Left cardiac atrium (tissue), 4 donors: ENCODE results near the gene PCDH9. TPM values are rescaled to one million over a fixed set of nuclear protein-coding genes. Genes with fewer than 3 reads are reported as not detected.

Experiments used
- ATAC-seq, 2 donors: fragments of 200-7000 bp; cut with Tn5 transposase; one replicate each; pipeline ENCODE4 v1.9.1; 2020; ENCODE audit warnings: mild to moderate bottlenecking in 2 of 2, moderate library complexity in 2 of 2
- DNase-seq: peaks from one replicate; pipeline ENCODE4 v3.0.0-alpha.2; 2020
- intact Hi-C, 2 donors: fragments of 100-400 bp; cut with DNase I; formaldehyde crosslinking; loops; one replicate each; pipeline versions ENCODE4 v1.14.1 to v1.15.1; 2022 to 2023
- total RNA-seq, 2 donors: library from RNA; stranded (reverse); fragmentation: NEBNext Ultra II Directional; extraction: Animal tissue kit (Norgen Biotek cat#: 25700); gene quantifications; one replicate each; pipeline ENCODE4 v1.2.1, GENCODE V29; 2021
- donor health status: DM: no; HTN: yes; CAD: no.
- donor health status: DM: no; HTN: yes; CAD: no; lungs with severe emphysema.
- donor health status: DM: yes; HTN: yes; CAD: no.
- donor health status: Dilated cardiomyopathy.

PCDH9 gene
- total RNA-seq, 2 donors from 2014 or later: 17.9 to 19.0 TPM

DNA sequence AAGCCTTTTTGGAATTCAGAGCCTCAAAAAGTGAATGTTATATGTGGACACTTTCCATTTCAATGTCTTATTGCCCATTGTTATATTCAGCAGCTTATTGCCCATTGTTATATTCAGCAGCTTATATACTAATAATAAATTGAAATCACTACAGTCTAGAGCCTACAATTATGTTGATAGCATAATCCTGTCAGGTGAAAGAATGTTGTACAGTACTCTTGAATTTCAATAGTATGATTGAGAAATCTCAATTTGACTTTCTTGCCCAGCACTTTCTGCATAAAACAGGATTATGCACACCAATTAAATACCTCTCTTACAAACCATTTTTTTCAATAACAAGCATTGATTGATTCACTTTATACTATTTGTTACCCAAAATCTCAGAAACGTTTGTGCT lies 260.8 kb downstream of the PCDH9 start:
- DNase-seq (no peak), ATAC-seq (no peak)
- intact Hi-C loops: no loop called here

DNA sequence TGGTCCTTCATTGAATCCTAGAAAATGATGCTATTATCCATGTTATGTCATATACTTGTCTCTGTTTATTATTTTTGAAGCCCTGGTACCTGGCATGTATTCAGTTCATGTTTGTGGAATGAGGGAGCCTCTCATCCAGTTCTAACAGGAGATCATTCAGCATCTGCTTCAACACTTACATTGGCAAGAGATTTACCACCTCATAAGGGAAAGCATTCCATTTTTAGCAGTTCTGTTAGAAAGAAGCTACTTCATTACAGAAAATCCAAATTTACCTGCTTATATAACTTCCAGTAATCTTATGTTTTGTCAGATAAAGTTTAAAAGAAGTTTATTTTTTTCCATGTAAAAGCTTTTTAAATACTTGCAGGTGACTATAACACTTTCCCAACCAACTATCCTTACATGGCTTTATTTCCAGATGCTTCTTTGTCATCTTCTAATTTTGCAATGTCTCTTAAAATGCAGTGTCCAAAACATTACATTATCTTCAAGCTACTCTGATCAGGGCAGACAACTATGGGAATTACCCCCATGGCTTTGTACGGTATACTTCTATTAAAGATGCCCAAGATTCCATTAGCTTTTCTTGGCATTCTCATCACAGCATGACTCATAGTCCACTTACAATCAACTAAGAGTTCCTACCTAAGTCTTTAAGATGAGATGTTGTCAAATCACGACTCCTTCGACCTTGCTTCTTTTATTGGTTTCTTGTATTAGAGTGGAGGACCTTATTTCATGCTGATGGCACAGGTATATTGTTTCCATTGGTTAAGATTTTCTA lies 262.1 kb downstream of the PCDH9 start:
- intact Hi-C loops: no loop called here
- DNase-seq: no peak
- ATAC-seq: no peak

- ATAC-seq (no peak), DNase-seq (no peak)
- intact Hi-C loops: no loop called here
Measured at GRCh38 chr13:66965181-66965580, 265.0 kb downstream of the PCDH9 start.

- intact Hi-C loops: no loop called here
- DNase-seq (no peak), ATAC-seq (no peak)
Measured at GRCh38 chr13:66962953-66963352, 267.2 kb downstream of the PCDH9 start.

GRCh38 chr13:66958611-66959010 lies 271.5 kb downstream of the PCDH9 start:
- no peak for DNase-seq
- intact Hi-C loops: no loop called here
- no peak for ATAC-seq

DNA sequence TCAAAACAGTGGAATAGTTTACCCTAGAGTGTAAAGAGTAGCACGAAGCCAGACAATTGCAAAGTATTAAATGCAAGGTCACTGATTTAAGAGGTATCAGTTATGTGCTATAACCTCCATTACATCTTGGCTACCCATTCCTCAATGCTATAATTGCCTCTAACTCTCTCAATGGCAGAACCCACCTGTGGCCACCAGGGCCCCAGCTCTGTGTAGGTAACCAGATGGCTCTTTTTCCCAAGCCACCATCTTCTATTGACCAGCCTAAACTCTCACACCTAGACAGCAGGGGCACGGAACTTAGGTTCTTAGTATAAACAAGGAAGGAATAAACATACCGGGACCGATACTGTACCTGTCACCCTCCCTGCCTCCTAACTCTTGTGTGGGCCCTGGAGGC lies 277.6 kb downstream of the PCDH9 start:
- ATAC-seq (no peak), DNase-seq (no peak)
- intact Hi-C loops: no loop called here

DNA sequence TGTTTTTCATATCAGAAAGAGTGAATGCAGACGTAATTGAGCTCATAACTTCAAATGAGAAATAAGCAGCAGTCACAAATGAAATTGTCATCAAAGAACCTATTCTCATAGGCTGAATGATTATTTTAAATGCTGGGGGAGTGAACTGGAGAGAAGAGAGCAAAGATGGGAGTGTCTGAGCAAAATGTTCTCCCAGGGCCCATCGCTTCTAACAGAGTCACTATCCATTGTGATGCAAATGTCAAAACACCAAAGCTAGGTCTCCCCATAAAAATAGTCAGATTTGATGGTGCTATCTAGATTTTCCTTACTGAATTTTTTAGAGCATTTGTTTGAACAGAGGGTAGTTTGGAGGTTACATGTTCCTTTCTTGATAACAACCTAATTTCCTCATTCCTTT lies 278.7 kb downstream of the PCDH9 start:
- ATAC-seq (no peak), DNase-seq (no peak)
- intact Hi-C loops: no loop called here

DNA sequence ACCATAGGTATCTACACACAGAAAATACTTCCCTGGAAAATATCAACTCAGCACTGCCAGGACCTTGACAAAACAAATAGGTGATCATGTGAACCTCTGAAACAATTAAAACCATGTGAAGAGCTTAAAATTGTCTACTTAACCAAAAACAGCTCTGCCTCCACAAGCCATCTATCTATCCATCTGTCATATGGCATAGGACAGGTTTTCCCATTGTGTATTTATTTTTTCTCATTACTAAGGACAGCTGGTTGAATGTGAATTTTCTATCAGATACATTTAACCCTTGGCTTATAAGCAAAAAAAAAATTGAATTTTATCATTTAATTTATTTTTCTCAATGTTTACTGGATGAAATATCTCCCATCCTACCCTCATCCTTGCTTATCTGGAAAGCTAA lies 279.5 kb downstream of the PCDH9 start:
- DNase-seq: no peak
- ATAC-seq: no peak
- intact Hi-C loops: no loop called here

DNA sequence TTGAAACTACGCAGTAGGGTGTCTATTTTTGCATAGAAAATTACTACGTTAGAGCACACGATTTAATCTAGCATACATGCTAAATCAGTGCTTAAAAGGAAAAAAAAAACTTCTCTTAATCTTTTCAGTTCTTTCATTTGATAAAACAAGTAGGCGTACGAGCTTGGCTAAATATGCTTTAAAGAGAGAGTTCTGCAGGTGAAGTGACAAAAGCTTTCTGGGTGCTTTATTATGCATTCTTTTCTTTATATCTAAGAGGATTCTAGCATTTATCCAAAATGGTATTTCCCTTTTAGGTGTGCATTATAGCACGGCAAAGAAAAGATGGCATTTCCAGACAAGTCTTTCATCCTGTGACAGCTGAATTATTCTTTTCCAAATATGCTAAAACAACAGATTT lies 281.2 kb downstream of the PCDH9 start:
- no peak for ATAC-seq

GRCh38 chr13:66943530-66943929 lies 286.6 kb downstream of the PCDH9 start:
- DNase-seq: no peak
- intact Hi-C loops: no loop called here
- ATAC-seq: no peak

More for the DNA sequence above, 281.2 kb downstream of the PCDH9 start:
- no peak for DNase-seq
- intact Hi-C loops: no loop called here

DNA sequence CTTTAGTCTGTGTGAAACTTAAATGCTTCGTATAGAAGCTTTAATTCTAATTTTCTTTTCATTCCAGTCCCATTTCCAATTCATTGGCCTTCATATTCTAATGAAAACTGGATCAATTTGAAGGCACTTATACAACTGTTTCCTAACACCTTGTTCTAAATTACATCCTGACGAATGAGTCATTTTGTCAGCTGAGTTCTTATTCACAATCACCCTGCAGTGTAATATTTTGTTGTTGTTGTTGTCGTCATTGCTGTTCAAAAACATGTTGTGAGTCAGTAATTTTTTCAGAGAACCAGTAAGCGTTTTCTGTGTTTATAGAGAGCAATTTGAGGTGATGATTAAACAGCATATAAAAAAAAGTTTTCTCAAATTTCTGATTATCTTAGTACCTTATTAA lies 290.0 kb downstream of the PCDH9 start:
- ATAC-seq: no peak
- intact Hi-C loops: no loop called here
- DNase-seq: no peak

- intact Hi-C loops: no loop called here
- DNase-seq (no peak), ATAC-seq (no peak)
Measured at GRCh38 chr13:66937423-66937822, 292.7 kb downstream of the PCDH9 start.

DNA sequence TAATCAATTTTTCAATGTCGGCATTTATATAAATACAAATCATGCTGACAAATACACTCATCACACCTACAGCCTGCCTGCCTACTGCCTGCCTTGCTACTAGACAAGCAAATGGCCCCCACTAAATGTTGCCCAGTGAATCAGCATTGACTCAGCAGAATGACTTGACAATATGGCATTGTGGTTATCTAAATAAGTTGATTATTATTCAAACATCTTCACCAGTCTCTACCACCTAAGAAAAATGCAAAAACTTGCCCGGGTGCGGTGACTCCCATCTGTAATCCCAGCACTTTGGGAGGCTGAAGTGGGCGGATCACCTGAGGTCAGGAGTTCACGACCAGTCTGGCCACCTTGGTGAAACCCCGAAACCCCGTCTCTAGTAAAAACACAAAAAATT lies 296.1 kb downstream of the PCDH9 start:
- no peak for ATAC-seq
- intact Hi-C loops: no loop called here

DNA sequence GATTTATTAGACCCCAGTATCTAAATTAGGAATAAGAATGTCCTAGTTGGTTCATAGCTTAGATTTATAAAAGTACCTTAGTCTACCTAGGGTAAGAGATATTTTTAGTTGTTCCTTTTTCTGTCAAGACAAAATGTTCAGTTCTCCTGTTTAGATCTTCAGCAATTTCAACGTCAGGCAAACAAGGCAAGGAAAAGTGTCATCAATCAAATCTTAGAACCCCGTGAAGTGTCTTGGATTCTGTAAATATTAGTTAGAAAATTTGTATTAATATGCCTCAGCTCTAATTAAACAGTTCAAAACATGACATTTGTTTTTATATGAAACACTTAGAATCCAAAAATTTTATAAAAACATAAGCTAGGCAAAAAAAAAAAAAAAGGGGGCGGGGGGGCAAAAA lies 296.6 kb downstream of the PCDH9 start:
- intact Hi-C loops: no loop called here
- DNase-seq: no peak
- no peak for ATAC-seq

More for the DNA sequence above, 296.1 kb downstream of the PCDH9 start:
- DNase-seq: no peak

GRCh38 chr13:66927562-66927961 lies 302.6 kb downstream of the PCDH9 start:
- ATAC-seq (no peak), DNase-seq (no peak)
- intact Hi-C loops: no loop called here

- intact Hi-C loops: no loop called here
- DNase-seq: no peak
Measured at GRCh38 chr13:66926851-66927524, 303.1 kb downstream of the PCDH9 start.

GRCh38 chr13:66926200-66926850 lies 303.8 kb downstream of the PCDH9 start:
- ATAC-seq: no peak
- DNase-seq: no peak
- intact Hi-C loops: no loop called here

More at GRCh38 chr13:66926851-66927524, 303.1 kb downstream of the PCDH9 start:
- peak in 1 of 2 donors; percentile 31 for ATAC-seq

- intact Hi-C loops: no loop called here
- ATAC-seq: no peak
Measured at GRCh38 chr13:66922444-66922843, 307.7 kb downstream of the PCDH9 start.

GRCh38 chr13:66921437-66921836 lies 308.7 kb downstream of the PCDH9 start:
- ATAC-seq (no peak), DNase-seq (no peak)
- intact Hi-C loops: no loop called here

More at GRCh38 chr13:66922444-66922843, 307.7 kb downstream of the PCDH9 start:
- no peak for DNase-seq

DNA sequence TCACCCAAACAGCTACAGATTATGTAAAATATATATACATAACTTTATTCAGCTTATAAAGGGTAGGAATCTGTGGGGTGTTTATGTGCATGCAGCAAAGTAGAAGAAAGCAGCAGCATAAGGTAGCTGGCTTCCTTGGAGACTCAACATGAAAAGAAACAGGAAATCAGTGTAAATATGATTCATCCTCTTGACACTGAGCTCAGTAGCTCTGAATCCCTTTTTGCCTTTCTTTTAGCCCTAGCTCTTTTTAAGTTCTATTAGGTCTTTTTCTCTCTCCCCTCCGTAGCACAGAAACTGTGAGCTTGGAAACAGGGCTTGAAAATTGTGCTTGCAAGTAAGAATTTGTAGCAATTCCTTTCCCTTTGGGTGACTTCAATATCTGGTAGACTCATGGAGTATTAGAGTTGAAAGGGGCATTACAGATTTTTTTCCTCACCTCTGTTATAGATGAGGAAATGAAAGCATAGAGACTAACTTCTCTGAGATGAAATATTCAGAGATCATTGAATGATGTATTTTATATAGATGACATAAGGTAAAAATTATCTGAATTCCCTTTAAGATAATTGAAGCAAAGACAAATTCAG lies 314.4 kb downstream of the PCDH9 start:
- ATAC-seq (no peak), DNase-seq (no peak)
- intact Hi-C loops: no loop called here
